Stimulated activated CD8-positive, alpha-beta memory T cell treated with anti-CD3 and anti-CD28 coated beads, Interleukin-4, amount 100 ng/mL, for 48 hours (primary cell): Measurements from ENCODE around the gene ABHD12.

Source experiments
- DNase-seq: peaks from one replicate; pipeline ENCODE4 v3.0.0-alpha.2; 2020

Gene ABHD12

GRCh38 chr20:25287631-25288290, 102.9 kb downstream of the ABHD12 start:
- DNase-seq, result no peak

DNA sequence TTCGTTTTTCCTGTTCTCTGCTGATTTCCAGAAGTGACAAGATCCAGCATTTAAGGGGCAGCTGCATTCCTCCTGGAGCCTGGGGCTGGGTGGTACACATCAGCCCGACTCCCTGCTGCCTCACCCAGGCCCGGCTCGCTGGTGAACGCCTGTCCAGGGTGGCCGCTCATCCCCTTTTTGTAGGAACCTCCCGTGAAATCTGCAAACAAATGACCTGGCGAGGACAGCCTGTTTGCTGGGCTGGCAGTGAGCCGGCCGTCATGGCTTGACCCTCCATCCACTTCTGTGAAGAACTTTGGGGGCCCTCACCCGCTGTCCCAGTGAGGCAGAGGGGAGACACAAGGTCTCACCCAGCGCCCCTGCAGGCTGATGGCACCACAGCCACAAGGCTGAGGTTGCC, 103.7 kb downstream of the ABHD12 start:
- no peak for DNase-seq

- DNase-seq, result no peak
Measured at GRCh38 chr20:25285856-25286798, 104.5 kb downstream of the ABHD12 start.

- DNase-seq, result no peak
Measured at GRCh38 chr20:25285091-25285647, 105.5 kb downstream of the ABHD12 start.

GRCh38 chr20:25284131-25284601, 106.5 kb downstream of the ABHD12 start:
- DNase-seq, result no peak

DNA sequence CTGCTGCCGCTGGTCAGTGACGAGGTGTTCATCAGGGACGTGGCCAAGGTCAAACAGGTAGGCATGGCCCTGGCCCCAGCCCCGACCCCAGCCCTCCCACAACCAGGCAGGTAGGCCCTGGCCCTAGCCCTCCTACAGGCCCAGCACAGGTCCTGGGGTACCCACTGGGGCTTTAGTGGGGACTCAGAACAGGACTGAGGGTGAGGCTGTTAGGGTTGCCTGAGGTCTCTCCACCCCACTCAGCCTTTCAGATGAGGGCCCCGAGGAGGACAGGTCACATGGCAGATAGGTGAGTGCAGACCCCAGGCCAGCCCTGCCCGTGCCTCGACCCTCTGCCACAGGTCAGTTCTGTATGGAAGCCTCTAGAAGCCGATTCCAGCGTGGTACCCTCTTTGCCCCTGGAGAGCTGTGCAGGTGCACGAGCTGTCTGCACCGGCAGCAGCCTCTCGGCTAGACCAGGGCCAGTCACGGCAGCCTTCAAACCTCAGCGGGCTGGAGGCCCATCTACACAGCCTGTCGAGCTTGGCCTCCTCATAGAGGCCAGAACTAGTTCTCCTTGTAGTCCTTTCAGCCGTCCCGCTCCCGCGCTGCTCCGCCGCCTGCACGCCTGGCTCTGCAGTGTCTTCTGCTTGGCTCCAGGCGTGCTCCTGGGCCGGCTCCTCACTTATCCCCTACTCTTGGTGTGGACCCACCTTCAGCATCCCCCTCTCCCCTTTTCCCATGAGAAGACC, 107.2 kb downstream of the ABHD12 start:
- DNase-seq, result no peak

GRCh38 chr20:25282796-25283195, 107.8 kb downstream of the ABHD12 start:
- DNase-seq, result no peak

DNA sequence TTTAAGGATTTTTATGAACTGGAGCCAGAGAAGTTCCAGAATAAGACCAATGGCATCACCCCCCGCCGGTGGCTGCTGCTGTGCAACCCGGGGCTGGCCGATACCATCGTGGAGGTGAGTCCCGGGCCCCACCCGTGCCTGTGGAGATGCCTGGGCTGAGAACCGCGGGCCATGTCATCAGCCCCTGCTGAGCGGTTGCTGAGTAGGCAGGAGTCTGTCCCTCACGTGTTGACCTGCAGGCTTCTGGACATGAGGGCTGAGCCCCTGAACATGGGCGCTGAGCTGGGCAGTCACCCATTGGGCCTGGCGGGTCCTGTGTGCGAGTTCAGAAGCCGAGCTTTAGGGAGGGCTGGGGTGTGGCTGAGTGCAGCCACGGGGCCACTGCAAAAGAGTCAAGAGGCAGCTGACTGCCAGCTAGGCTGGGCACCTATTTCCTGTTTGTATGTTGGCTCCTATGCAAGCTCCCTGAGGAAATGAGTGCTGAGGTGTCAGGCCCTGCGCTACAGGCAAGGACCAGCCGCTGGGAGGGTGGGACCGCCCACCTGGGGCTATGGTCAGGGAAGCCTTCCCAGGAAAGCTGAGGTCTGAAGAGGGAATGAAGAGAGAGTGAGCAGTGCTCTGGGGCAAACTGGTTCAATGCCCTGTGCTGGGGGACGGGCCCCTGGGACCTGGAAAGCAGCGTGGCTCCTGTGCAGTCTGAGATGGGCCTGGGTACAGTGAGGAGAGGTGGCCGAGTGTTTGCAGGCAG, 108.4 kb downstream of the ABHD12 start:
- DNase-seq, result no peak

- DNase-seq, result no peak
Measured at GRCh38 chr20:25281541-25281991, 109.1 kb downstream of the ABHD12 start.

DNA sequence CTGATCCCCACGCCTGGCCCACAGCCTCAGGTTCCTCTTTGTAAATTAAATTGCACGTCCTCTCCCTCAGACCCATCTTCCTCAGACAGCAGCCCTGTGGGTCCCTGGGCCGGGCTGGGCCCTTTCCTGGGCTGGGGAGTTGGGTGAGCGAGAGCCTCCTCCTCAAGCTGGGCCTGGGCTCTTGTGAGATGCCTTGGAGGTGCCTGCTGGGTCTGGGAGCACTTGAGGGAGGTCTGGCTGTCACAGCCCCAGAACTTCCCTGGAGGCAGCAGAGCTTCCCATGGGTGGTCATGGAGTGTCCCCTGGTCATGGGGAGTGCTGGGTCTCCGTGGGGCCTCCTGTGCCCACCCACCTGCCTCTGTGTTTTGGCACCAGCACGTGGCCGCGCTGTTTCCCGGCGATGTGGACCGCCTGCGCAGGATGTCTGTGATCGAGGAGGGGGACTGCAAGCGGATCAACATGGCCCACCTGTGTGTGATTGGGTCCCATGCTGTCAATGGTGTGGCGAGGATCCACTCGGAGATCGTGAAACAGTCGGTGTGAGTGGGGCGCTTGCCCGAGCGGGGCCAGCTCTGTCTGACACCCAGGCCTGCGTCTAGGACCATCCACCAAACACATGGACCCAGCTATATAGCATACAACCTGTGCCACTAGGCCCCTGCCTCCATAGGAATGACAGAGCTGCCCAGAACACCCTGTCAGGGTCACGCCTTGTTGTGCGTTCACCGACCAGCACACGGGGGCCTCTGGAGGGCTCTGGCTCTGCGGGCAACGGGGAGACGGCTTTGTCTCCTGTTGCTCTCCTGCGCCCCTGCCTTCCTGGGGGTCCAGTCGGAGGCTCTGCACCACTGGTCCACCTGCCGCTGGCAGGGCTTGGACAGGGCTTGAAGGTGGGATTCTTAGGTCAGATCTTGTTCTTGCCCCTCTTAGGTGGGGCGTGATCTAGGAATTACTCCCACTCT, 109.8 kb downstream of the ABHD12 start:
- DNase-seq, result no peak

DNA sequence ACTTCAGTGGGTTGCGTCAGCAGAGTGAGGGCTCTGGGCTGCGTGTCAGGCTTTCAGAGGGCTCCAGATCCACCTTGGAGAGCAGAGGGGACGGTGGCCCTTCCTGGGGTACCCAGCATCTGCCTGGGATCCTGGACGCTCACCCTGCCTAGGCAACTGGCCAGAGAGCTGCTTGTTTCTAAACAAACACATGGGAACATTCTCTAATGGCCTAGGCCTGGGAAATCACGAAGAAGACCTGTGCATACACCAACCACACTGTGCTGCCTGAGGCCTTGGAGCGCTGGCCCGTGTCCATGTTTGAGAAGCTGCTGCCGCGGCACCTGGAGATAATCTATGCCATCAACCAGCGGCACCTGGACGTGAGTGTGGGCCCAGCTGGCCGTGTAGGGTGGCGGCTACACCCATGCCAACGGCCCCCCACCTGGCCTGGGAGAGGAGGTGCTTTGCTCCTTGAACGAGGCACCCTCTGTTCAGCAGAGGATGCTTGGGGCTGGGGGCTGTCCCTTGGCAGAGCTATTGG, 110.5 kb downstream of the ABHD12 start:
- no peak for DNase-seq

DNA sequence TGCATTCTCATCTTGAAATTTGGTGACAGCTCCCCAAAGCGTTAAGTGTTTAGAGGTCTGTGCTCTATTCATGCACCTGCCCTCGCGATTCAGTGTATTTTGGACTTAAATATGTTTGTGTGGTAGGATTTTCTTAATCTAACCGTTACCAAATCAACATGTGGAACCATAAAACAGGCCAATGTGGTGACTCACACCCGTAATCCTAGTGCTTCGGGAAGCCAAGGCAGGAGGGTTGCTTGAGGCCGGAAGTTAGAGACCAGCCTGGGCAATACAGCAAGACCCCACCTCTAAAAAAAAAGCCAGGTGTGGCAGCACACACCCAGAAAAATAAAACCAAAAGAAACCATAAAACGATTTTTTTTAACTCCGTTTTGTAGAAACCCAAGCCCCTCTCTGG, 111.2 kb downstream of the ABHD12 start:
- no peak for DNase-seq

DNA sequence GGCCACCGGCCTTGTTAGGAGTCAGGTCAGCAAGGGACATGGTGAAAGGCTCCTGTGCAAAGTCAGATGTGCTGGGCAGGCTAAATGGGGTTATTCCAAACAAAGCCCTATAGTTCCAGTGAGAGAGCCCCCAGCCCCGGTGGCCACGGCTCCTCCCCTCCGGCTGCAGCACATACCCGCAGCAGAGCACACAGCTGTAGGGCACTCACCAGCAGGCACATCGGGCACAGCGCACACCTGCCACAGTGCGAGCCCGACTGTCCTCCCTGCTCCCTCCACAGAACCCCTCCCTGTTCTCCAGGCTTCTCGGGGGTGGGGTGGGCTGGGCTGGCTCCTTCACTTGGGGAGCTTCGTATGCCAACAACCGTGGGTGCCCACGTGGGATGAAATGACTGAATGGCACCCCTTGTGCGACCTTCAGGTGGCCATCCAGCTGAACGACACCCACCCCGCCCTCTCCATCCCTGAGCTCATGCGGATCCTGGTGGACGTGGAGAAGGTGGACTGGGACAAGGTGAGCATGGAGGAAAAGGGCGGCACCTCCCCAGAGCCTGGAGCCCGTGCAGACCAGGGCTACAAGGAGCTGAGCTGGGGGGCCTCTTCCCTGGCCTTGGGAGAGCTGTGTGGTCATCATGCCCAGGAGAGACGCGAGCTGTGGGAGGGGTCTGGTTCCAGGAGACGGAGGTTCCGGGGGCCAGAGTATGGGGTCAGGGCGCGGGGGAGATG, 111.8 kb downstream of the ABHD12 start:
- no peak for DNase-seq

GRCh38 chr20:25277941-25278521, 112.6 kb downstream of the ABHD12 start:
- no peak for DNase-seq

DNA sequence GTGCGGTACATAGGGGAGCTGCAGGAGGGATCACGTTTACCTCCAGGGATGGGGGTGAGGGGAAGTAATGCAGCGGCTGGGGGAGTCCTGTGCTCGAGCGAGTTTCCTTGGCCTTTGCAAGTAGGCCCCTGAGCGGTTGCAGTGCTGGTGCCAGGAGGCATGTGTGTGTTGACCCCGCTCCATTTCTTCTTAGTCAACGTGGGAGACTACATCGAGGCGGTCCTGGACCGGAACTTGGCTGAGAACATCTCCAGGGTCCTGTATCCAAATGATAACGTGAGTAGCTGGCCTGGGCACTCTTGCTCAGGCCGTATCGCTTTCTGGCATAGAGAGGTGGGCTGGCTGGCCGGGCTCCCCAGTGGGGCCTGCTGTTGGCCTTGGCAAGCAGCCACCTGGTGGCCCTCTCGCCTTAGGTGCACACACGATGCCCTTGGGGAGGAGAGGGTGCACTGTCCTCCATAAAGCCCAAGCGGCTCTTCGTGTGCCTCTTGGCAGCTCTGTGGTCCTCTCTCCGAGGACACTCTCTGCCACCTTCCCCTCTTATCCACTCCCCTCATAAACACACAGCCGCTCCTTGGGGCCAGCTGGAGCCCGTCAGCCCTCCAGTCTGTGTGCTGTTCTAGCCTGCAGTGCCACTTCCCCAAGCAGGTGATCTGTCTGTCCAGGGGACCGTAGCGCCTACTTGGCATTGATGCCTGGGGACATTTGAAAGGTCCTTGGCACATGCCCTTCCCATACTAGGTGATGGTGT, 113.4 kb downstream of the ABHD12 start:
- DNase-seq, result no peak

DNA sequence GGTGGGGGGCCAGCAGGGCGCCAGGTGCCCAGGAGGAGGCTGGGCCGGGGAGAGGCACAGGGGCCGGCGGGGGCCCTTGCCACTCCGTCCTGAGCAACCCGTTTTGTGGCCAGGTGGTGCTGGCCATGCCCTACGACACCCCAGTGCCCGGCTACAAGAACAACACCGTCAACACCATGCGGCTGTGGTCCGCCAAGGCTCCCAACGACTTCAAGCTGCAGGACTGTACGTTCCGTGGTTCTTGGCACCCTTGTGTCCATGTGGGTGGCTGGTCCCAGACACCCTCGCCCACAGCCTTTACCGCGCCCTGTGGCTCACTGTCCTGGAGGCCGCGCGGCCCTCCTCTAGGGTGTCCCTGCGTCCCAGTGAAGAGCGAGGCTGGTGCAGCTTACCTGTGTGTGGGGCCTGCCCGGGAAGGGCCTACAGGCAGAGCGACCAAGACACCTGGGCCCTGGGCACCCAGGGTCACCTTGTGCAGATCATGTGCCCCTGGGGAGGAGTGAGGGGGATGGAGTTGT, 114.0 kb downstream of the ABHD12 start:
- no peak for DNase-seq

DNA sequence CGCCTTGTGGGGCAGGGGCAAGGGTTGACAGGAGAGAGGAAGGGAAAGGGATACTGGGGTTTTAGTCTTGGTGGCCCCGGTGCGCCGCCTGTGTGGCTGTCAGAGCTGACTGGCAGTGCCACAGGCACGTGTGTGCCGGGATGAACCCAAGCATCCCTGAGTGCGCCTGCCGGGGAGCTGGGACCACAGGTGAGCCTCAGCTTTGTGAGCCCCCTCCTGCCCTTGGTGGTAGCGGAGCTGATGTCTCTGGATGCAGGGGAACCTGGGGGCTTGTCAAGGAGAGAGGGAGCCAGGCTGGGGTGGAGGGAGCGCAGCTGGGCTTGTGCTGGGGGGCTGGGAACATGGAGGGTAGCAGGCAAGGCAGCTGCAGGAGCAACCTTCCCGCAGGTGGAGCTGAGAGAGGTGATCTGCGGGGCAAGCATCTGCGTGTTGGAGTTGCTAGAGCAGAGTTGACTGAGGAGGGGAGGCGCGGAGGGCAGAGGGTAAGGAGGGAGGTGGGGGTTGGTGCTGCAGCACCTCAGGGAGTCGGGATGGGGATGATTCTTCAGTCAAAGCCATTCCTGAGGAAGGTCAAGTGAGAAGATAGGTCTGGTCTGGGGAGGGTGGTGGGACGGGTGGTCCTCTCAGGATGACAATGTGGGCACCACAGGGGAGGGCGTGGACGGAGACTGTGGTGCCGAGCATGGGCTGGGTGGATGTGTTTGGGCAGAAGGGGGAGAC, 114.7 kb downstream of the ABHD12 start:
- no peak for DNase-seq
